Panc1 (cell line): ENCODE results near the gene GALNT18. TPM values are rescaled to one million over a fixed set of nuclear protein-coding genes. Genes with fewer than 3 reads are reported as not detected.

Source experiments
- ATAC-seq: fragments of 200-7000 bp; cut with Tn5 transposase; 2 replicates; pipeline ENCODE4 v1.9.1; 2020; ENCODE audit warnings: mild to moderate bottlenecking, moderate library complexity
- BruUV-seq: library from RNA; stranded (reverse); fragments of 400-500 nt; replicated peaks from 2 replicates; lab custom pipeline; 2021; lab: Mats Ljungman, UMichigan
- CTCF ChIA-PET: fragments of 300-600 bp; sonication (Branson Sonifier 250); formaldehyde crosslinking; loops from one replicate; lab custom pipeline; 2022; ENCODE audit warnings: antibody characterized with exemption; lab: Charles Lee
- POLR2A ChIA-PET: fragments of 300-600 bp; sonication (Branson Sonifier 250); formaldehyde crosslinking; loops from one replicate; lab custom pipeline; 2022; ENCODE audit warnings: antibody characterized with exemption; lab: Charles Lee
- DNase-seq: peaks from one replicate; pipeline ENCODE4 v3.0.0-alpha.2; 2010; ENCODE audit warnings: low read depth, low spot score
- H3K27ac ChIP-seq: 2 replicates; pipeline ENCODE4 v1.5.1; 2011; ENCODE audit warnings: mild to moderate bottlenecking, low read length, inconsistent platforms
- H3K27me3 ChIP-seq: fragments of 200-500 bp; sonication (Bioruptor generic); 2 replicates; pipeline ENCODE4 v1.6.0; 2014; ENCODE audit warnings: low read length, inconsistent platforms; ENCODE audit not compliant: control insufficient read depth, insufficient read depth
- H3K36me3 ChIP-seq: fragments of 200-500 bp; sonication (Bioruptor generic); 2 replicates; pipeline ENCODE4 v1.5.1; 2014; ENCODE audit warnings: inconsistent platforms, mild to moderate bottlenecking, low read length, moderate library complexity; ENCODE audit not compliant: control insufficient read depth, insufficient read depth
- H3K4me1 ChIP-seq: 2 replicates; pipeline ENCODE4 v1.5.1; 2011; ENCODE audit warnings: inconsistent platforms, mild to moderate bottlenecking, low read length, moderate library complexity; ENCODE audit not compliant: control insufficient read depth, insufficient read depth
- H3K4me3 ChIP-seq, 2 experiments: 2 replicates each; pipeline ENCODE4 v1.5.1; 2011 to 2012; ENCODE audit warnings: low read depth in 2 of 2, low read length in 2 of 2, mild to moderate bottlenecking in 2 of 2, inconsistent platforms in 1 of 2, moderate library complexity in 1 of 2
- H3K9me3 ChIP-seq: fragments of 200-500 bp; sonication (Bioruptor generic); 2 replicates; pipeline ENCODE4 v1.5.1; 2014; ENCODE audit warnings: low read depth, mild to moderate bottlenecking, inconsistent platforms, low read length, moderate library complexity; ENCODE audit not compliant: control insufficient read depth, insufficient read depth
- POLR2AphosphoS5 ChIP-seq: IDR thresholded peaks from 2 replicates; pipeline ENCODE4 v1.6.1; 2012; ENCODE audit warnings: mild to moderate bottlenecking, low read depth, low read length, moderate library complexity
- SIN3A ChIP-seq: IDR thresholded peaks from 2 replicates; pipeline ENCODE4 v1.6.1; 2012; ENCODE audit warnings: low read depth, mild to moderate bottlenecking, low read length, moderate library complexity, borderline replicate concordance; ENCODE audit not compliant: insufficient read depth
- TCF7L2 ChIP-seq: IDR thresholded peaks from 2 replicates; pipeline ENCODE4 v1.6.1; 2011; ENCODE audit warnings: mild to moderate bottlenecking, low read depth, low read length, inconsistent platforms
- in situ Hi-C: cut with HindIII; loops from 2 replicates; pipeline ENCODE4 v1.10.0; 2016; ENCODE audit warnings: low sequenced_read_pairs, low pct_unique_long_range_greater_than_20kb
- intact Hi-C: fragments of 100-400 bp; cut with micrococcal nuclease; formaldehyde crosslinking; loops from one replicate; pipeline ENCODE4 v1.10.0; 2022; ENCODE audit not compliant: unreplicated experiment
- total RNA-seq: library from RNA; stranded (reverse); gene quantifications from one replicate; pipeline ENCODE4 v1.2.1, GENCODE V29; 2021; ENCODE audit not compliant: unreplicated experiment
- TF ChIP-seq, protein P1 (sequence below): fragments of 450-650 bp; IDR thresholded peaks from 2 replicates; pipeline ENCODE4 v1.5.1; 2017; ENCODE audit warnings: mild to moderate bottlenecking
- TF ChIP-seq, protein P2 (sequence below), 2 experiments: IDR thresholded peaks; 2 replicates each; pipeline ENCODE4 v1.6.1; 2011 to 2012; ENCODE audit warnings: low read depth in 2 of 2, control low read depth in 1 of 2, low read length in 1 of 2, mild to moderate bottlenecking in 1 of 2, moderate library complexity in 1 of 2; ENCODE audit not compliant: insufficient read depth in 1 of 2

The GALNT18 gene
- total RNA-seq, 1 experiment from 2014 or later: 8.6 TPM

DNA sequence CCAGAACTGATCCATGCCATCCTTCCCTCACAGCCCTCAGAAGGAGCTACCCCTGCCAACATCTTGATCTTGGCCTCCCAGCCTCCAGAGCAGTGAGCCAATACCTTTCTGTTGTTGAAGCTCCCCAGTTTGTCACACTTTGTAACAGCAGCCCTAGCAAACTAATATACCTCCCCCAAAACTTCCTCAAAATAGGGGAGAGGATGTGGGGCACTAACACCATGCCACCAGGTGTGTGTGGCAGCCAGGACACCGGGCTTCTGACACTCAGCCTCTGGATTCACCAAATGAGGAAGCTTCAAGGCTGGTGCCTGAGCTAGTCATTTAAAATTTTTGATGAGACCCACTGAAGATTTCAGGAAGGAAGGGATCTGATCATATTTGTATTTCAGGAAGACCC is 353.7 kb downstream of the GALNT18 start:
- Histone ChIP-seq H3K9me3 (no peaks in the 10 kb centered on the region), H3K4me1 (no peaks in the 10 kb centered on the region), H3K27me3 (no peaks in the 10 kb centered on the region), H3K36me3 (no peaks in the 10 kb centered on the region), H3K4me3 (no peak overlapping the region), H3K27ac (no peak overlapping the region)
- in situ Hi-C loops: no loop called here
- DNase-seq: no peak
- ATAC-seq: no peak
- ChIA-PET POLR2A (no interaction called here), CTCF (interaction anchor here (0.6 kb wide), 1 partner anchor 491 kb away, joined by 5 read pairs; no protein-coding TSS in a partner anchor)
- TF ChIP-seq, protein P1, sequence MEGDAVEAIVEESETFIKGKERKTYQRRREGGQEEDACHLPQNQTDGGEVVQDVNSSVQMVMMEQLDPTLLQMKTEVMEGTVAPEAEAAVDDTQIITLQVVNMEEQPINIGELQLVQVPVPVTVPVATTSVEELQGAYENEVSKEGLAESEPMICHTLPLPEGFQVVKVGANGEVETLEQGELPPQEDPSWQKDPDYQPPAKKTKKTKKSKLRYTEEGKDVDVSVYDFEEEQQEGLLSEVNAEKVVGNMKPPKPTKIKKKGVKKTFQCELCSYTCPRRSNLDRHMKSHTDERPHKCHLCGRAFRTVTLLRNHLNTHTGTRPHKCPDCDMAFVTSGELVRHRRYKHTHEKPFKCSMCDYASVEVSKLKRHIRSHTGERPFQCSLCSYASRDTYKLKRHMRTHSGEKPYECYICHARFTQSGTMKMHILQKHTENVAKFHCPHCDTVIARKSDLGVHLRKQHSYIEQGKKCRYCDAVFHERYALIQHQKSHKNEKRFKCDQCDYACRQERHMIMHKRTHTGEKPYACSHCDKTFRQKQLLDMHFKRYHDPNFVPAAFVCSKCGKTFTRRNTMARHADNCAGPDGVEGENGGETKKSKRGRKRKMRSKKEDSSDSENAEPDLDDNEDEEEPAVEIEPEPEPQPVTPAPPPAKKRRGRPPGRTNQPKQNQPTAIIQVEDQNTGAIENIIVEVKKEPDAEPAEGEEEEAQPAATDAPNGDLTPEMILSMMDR: no peak
- TF ChIP-seq SIN3A: no peak
- TF ChIP-seq TCF7L2: no peak
- TF ChIP-seq, protein P2, sequence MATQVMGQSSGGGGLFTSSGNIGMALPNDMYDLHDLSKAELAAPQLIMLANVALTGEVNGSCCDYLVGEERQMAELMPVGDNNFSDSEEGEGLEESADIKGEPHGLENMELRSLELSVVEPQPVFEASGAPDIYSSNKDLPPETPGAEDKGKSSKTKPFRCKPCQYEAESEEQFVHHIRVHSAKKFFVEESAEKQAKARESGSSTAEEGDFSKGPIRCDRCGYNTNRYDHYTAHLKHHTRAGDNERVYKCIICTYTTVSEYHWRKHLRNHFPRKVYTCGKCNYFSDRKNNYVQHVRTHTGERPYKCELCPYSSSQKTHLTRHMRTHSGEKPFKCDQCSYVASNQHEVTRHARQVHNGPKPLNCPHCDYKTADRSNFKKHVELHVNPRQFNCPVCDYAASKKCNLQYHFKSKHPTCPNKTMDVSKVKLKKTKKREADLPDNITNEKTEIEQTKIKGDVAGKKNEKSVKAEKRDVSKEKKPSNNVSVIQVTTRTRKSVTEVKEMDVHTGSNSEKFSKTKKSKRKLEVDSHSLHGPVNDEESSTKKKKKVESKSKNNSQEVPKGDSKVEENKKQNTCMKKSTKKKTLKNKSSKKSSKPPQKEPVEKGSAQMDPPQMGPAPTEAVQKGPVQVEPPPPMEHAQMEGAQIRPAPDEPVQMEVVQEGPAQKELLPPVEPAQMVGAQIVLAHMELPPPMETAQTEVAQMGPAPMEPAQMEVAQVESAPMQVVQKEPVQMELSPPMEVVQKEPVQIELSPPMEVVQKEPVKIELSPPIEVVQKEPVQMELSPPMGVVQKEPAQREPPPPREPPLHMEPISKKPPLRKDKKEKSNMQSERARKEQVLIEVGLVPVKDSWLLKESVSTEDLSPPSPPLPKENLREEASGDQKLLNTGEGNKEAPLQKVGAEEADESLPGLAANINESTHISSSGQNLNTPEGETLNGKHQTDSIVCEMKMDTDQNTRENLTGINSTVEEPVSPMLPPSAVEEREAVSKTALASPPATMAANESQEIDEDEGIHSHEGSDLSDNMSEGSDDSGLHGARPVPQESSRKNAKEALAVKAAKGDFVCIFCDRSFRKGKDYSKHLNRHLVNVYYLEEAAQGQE (IDR thresholded peaks at IDR 0.05; ENCODE audit: insufficient read depth in 1 of 2, low read depth in 2 of 2, low read length in 1 of 2): no peak
- TF ChIP-seq POLR2AphosphoS5: no peak
- BruUV-seq: no TSS peak
- intact Hi-C loops: loop anchor here (10.0 kb wide), 2 partner anchors 233 to 517 kb away; no protein-coding TSS in a partner anchor

DNA sequence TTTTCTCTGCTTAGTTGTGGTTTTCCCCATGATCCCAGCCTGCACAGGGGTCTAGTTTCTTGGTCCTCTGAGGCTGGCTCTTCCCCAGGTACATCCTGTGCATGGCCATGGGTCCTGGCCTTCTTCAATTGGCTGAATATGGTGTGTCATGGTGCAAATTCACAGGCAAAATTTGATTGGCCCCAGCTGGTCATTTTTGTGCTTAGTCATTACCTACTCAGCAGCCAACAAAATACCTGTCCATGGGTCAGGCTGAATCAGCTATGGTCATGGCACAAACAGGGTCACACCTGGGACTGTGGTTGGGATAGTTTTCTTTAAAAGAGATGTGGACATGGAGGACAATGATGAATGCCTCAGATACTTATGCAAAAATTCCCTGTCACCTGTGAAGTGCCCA is 354.5 kb downstream of the GALNT18 start:
- ATAC-seq: no peak

More for the DNA sequence above, 354.5 kb downstream of the GALNT18 start:
- no peaks in the 10 kb centered on the region for H3K36me3 ChIP-seq
- no peak overlapping the region for H3K4me3 ChIP-seq
- no peak for DNase-seq
- BruUV-seq: no TSS peak
- POLR2A ChIA-PET: no interaction called here
- no peaks in the 10 kb centered on the region for H3K27me3 ChIP-seq
- H3K27ac ChIP-seq: no peak overlapping the region
- CTCF ChIA-PET: no interaction called here
- intact Hi-C loops: loop anchor here (10.0 kb wide), 2 partner anchors 233 to 517 kb away; no protein-coding TSS in a partner anchor
- TF ChIP-seq SIN3A: no peak
- TF ChIP-seq, protein P1: no peak
- no peak for TF ChIP-seq TCF7L2
- no peak for TF ChIP-seq POLR2AphosphoS5
- TF ChIP-seq, protein P2 (IDR thresholded peaks at IDR 0.05; ENCODE audit: insufficient read depth in 1 of 2, low read depth in 2 of 2, low read length in 1 of 2): no peak
- no peaks in the 10 kb centered on the region for H3K9me3 ChIP-seq
- in situ Hi-C loops: no loop called here
- H3K4me1 ChIP-seq: no peaks in the 10 kb centered on the region
